Measurements from ENCODE around the gene GCLC. TPM values are rescaled to one million over a fixed set of nuclear protein-coding genes. Genes with fewer than 3 reads are reported as not detected.
A peak's percentile ranks its signal among the peaks of the same experiment; 100 is the strongest.
"Not testable (repeated sequence)": the region's sequence is repeated elsewhere in the genome, so short reads cannot be mapped to it uniquely, and the experiment has no call there.

Gene GCLC
- total and polyA plus RNA-seq, 8 donors, result 9.3 to 176 (median 53.9) TPM

DNA sequence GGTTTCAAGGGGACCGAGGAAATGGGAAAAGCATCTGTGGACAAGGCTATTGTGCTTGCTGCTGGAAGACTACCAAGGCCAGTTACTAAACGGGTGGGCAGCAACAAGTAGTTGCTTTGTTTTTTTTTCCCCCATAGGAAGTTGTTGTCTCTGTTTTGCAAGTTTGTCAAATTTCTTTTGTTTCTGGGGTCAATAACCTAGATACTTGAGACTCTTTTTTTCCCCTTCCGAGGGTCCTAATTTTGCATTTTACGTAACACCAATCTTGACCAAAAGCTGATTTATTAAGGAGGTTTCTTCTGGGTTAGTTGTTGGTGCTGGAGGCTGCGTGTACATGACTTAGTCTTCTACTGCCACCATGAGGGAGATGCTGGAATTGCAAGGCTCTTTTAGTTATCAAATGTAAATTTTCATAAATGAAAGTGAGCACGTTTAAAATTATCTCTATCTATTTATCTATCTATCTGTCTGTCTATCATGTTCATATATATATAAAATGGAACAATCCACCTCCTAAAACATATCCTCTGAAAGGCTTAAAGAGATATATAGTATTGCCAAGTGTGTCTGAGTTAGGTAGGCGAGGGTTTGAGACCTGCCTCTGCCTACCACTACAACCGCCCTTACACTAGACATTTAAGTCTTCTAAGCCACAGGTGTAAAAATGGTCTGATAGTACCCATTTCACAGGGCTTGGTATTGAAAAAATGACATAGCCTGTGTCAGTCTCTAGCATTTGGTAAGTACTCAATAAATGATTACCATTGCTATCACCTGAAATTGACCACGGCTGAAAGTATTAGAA is 60.2 kb downstream of the GCLC start:
- Histone ChIP-seq H3K36me3 (no peaks in the 10 kb centered on the region), H3K4me1 (peaks cover 0 to 26% (median 4%) of the 10 kb centered on the region in 4 donors), H3K4me3 (no peak overlapping the region), H3K27me3 (no peaks in the 10 kb centered on the region), H3K27ac (peak overlapping the region in 1 of 5 donors; percentile 0), H3K9me3 (no peaks in the 10 kb centered on the region)
- 24 to 29% (median 27%) methylated on average over 9 of the region's 9 CpGs for WGBS, 5 donors
- TF ChIP-seq EP300 (IDR thresholded peaks at IDR 0.05) (no peak), CTCF (IDR thresholded peaks at IDR 0.05) (peak in 5 of 7 experiments; percentile 88 to 98 (median 94)), POLR2A (IDR thresholded peaks at IDR 0.05) (no peak), POLR2AphosphoS5 (IDR thresholded peaks at IDR 0.05) (no peak)
- intact Hi-C loops (cut with DNase I; ENCODE audit: low total_unique reads), result loop anchor here (5.0 kb wide), 1 partner anchor 312 kb away; no protein-coding TSS in a partner anchor
- DNase-seq, result peak; percentile 83 to 87

DNA sequence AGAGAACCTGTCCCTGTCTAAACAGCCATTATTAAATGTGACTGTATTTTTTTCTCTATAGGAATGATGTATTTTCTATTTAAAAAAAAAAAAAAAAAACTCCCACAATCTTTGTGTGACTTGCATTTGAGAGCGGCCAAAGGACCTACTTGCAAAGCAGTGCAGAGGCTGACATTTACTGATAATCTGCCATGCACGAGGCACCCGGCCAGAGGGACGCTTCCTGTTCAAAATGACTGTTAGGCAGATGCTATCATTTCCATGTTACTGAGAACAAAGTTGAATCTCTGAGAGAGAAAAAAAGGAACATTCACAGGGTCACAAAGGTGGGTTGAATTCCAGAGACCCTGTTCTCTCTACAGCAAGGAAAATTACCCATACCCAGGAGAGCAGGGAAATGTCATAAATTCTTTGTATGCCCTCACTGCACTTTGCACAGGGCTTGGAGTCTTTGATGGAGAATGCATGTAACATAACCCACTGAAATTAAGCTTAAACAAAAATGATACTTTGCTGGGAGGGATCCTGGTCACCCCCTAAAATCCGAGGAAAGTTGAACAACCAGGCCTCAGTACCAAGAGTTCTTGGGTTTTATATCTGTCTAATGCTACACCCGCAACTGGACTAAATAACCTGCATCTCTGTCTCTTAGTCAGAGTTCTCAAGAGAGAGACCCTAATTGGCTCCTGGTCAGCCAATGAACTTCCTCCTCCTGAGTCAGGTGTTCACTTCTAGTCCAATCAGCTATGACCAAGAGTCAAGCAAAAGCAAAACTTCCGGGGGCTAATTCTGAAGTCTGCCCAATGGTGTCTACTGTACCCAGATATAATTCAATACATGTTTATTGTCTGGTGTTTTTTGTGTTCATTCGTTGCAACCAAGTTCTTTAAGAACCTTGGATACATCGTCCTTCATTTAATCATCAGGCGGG is 61.2 kb downstream of the GCLC start:
- H3K27ac ChIP-seq, result peak overlapping the region in 1 of 5 donors; percentile 0
- H3K4me1 ChIP-seq, result peaks cover 0 to 26% (median 4%) of the 10 kb centered on the region in 4 donors
- peak in 1 of 2 donors; percentile 49 for DNase-seq
- no peak overlapping the region for H3K4me3 ChIP-seq
- H3K36me3 ChIP-seq, result no peaks in the 10 kb centered on the region
- WGBS, 5 donors, result 55 to 59% (median 57%) methylated on average over 10 of the region's 10 CpGs
- TF ChIP-seq POLR2A (IDR thresholded peaks at IDR 0.05), result no peak
- no peaks in the 10 kb centered on the region for H3K9me3 ChIP-seq
- H3K27me3 ChIP-seq, result no peaks in the 10 kb centered on the region
- intact Hi-C loops (cut with DNase I; ENCODE audit: low total_unique reads), result loop anchor here (5.0 kb wide), 1 partner anchor 311 kb away; no protein-coding TSS in a partner anchor

- no peak overlapping the region for H3K27ac ChIP-seq
- TF ChIP-seq CTCF (IDR thresholded peaks at IDR 0.05) (no peak), POLR2A (IDR thresholded peaks at IDR 0.05) (no peak), EP300 (IDR thresholded peaks at IDR 0.05) (no peak), POLR2AphosphoS5 (IDR thresholded peaks at IDR 0.05) (no peak)
- 60 to 69% (median 62%) methylated on average over 2 of the region's 2 CpGs for WGBS, 5 donors
- DNase-seq, result no peak
- H3K36me3 ChIP-seq, result no peaks in the 10 kb centered on the region
- no peaks in the 10 kb centered on the region for H3K9me3 ChIP-seq
- H3K4me3 ChIP-seq, result no peak overlapping the region
- intact Hi-C loops (cut with DNase I; ENCODE audit: low total_unique reads), result loop anchor here (5.0 kb wide), 1 partner anchor 309 kb away; no protein-coding TSS in a partner anchor
- no peaks in the 10 kb centered on the region for H3K27me3 ChIP-seq
- peaks cover 0 to 20% (median 4%) of the 10 kb centered on the region in 4 donors for H3K4me1 ChIP-seq
Observed at GRCh38 chr6:53481323-53481722, 63.6 kb downstream of the GCLC start.

GRCh38 chr6:53480774-53481173 is 64.1 kb downstream of the GCLC start:
- H3K4me3 ChIP-seq, H3K9me3 ChIP-seq, H3K27me3 ChIP-seq, H3K36me3 ChIP-seq, H3K27ac ChIP-seq, DNase-seq: not testable (repeated sequence)
- peaks cover 0 to 20% (median 4%) of the 10 kb centered on the region in 4 donors for H3K4me1 ChIP-seq
- WGBS, 5 donors, result 84 to 92% (median 88%) methylated on average over 4 of the region's 4 CpGs
- intact Hi-C loops (cut with DNase I; ENCODE audit: low total_unique reads), result loop anchor here (5.0 kb wide), 1 partner anchor 308 kb away; no protein-coding TSS in a partner anchor

DNA sequence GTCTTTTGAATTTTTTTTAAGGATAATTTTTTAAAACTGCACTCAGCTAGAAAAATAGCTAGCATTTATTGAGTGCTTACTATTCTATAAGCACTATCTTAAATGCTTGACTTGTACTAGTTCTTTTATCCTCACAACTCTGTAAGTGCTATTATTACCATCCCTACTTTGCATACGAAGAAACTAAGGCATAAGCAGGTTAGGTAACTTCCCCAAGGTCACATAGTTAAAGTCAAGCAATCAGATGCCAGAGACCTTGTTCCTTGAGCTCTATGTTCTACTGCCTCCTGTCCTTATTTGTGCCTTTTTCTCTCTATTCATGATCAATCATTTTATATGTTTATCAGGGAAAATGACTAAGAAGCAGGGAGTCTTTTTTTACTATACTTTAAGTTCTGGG is 65.0 kb downstream of the GCLC start:
- H3K27me3 ChIP-seq, result no peaks in the 10 kb centered on the region
- intact Hi-C loops (cut with DNase I; ENCODE audit: low total_unique reads), result loop anchor here (5.0 kb wide), 1 partner anchor 308 kb away; no protein-coding TSS in a partner anchor
- TF ChIP-seq CTCF (IDR thresholded peaks at IDR 0.05) (no peak), POLR2A (IDR thresholded peaks at IDR 0.05) (no peak), EP300 (IDR thresholded peaks at IDR 0.05) (no peak), POLR2AphosphoS5 (IDR thresholded peaks at IDR 0.05) (no peak)
- 54 to 90% (median 66%) methylated on average over 1 of the region's 1 CpG for WGBS, 5 donors
- no peak overlapping the region for H3K27ac ChIP-seq
- no peaks in the 10 kb centered on the region for H3K9me3 ChIP-seq
- no peak overlapping the region for H3K4me3 ChIP-seq
- DNase-seq, result no peak
- H3K36me3 ChIP-seq, result no peaks in the 10 kb centered on the region
- peaks cover 0 to 18% (median 3%) of the 10 kb centered on the region in 4 donors for H3K4me1 ChIP-seq

Data from stomach (tissue), 9 donors.